ENCODE measurements around the gene HUNK. TPM values are rescaled to one million over a fixed set of nuclear protein-coding genes. Genes with fewer than 3 reads are reported as not detected.

The HUNK gene
- total and polyA plus RNA-seq, 2 experiments from 2014 or later = 7.1 to 10.8 TPM

DNA sequence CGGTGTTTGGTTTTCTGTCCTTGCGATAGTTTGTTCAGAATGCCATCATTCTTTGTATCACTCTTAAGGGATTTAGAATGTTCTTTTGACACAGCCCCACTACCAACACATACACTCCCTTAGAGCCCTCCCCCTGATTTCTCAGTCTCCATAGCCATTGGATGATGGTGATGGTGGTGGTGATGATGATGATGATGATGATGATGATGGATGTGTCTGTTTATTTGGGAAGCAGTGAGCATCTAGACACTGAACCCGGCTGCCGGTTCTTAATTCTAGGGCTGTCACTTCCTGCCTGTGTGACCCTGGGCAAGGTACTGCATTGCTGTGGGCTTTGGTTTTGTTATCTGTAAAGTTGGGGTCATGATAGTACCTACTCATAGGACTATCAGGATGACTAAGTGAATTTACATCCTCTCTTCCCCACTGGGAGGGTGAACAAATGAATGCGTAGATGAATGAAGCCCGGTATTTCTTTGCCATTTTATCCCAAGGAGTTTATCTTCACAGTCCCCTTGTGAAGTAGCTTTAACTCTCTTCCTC is 100.7 kb downstream of the HUNK start:
- no peaks in the 10 kb centered on the region for H3K27me3 ChIP-seq
- no peak overlapping the region for H3K27ac ChIP-seq
- H2AFZ ChIP-seq = no peak overlapping the region
- no peaks in the 10 kb centered on the region for H3K79me2 ChIP-seq
- H3K9me3 ChIP-seq (ENCODE audit: low read depth) = no peaks in the 10 kb centered on the region
- H3K4me2 ChIP-seq = no peak overlapping the region
- no peaks in the 10 kb centered on the region for H3K9me2 ChIP-seq (replicated peaks; ENCODE audit: insufficient read depth)
- no peaks in the 10 kb centered on the region for H3K4me1 ChIP-seq (ENCODE audit: insufficient read depth)
- H3K36me3 ChIP-seq (replicated peaks; ENCODE audit: insufficient read depth, low read depth) = no peaks in the 10 kb centered on the region
- TF ChIP-seq, protein P1, sequence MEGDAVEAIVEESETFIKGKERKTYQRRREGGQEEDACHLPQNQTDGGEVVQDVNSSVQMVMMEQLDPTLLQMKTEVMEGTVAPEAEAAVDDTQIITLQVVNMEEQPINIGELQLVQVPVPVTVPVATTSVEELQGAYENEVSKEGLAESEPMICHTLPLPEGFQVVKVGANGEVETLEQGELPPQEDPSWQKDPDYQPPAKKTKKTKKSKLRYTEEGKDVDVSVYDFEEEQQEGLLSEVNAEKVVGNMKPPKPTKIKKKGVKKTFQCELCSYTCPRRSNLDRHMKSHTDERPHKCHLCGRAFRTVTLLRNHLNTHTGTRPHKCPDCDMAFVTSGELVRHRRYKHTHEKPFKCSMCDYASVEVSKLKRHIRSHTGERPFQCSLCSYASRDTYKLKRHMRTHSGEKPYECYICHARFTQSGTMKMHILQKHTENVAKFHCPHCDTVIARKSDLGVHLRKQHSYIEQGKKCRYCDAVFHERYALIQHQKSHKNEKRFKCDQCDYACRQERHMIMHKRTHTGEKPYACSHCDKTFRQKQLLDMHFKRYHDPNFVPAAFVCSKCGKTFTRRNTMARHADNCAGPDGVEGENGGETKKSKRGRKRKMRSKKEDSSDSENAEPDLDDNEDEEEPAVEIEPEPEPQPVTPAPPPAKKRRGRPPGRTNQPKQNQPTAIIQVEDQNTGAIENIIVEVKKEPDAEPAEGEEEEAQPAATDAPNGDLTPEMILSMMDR (IDR thresholded peaks at IDR 0.05; ENCODE audit: poor library complexity) = no peak
- TF ChIP-seq EZH2 (IDR thresholded peaks at IDR 0.05; ENCODE audit: borderline replicate concordance) (no peak), EZH2phosphoT487 (IDR thresholded peaks at IDR 0.05; ENCODE audit: low read depth, severe bottlenecking, unreplicated experiment) (no peak)
- H3K4me3 ChIP-seq = no peak overlapping the region
- 95% methylated on average over 6 of the region's 6 CpGs for WGBS (ENCODE audit: low lambda C conversion rate, missing lambda C conversion rate)
- no peaks in the 10 kb centered on the region for H4K20me1 ChIP-seq (ENCODE audit: insufficient read depth, poor library complexity, severe bottlenecking)
- no peak for DNase-seq (ENCODE audit: low spot score)

DNA sequence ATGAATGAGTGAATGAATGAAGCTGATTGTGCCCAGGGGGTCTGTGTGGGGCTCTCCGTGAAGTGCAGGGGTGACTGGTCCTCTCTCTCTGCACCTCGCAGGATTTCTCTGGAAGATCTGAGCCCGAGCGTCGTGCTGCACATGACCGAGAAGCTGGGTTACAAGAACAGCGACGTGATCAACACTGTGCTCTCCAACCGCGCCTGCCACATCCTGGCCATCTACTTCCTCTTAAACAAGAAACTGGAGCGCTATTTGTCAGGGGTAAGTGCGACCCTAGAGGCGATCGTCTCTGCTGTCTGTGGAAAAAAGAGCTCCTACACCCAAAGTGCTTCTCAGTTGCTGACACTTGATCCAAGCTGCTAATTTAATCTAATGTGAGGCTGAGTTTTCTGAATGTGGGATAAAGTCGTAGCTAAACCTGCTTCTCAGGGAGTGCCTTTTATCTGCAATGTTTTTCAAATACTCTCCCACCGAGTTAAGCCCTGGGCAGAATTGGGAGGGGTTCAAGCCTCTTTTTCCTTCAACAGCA is 101.7 kb downstream of the HUNK start:
- Histone ChIP-seq H3K79me2 (no peaks in the 10 kb centered on the region), H3K4me2 (no peak overlapping the region), H3K4me3 (no peak overlapping the region), H3K36me3 (replicated peaks; ENCODE audit: insufficient read depth, low read depth) (no peaks in the 10 kb centered on the region), H3K27ac (no peak overlapping the region), H3K9me3 (ENCODE audit: low read depth) (no peaks in the 10 kb centered on the region), H3K27me3 (no peaks in the 10 kb centered on the region), H3K9me2 (replicated peaks; ENCODE audit: insufficient read depth) (no peaks in the 10 kb centered on the region), H2AFZ (no peak overlapping the region), H3K4me1 (ENCODE audit: insufficient read depth) (no peaks in the 10 kb centered on the region), H4K20me1 (ENCODE audit: insufficient read depth, poor library complexity, severe bottlenecking) (no peaks in the 10 kb centered on the region)
- no peak for DNase-seq (ENCODE audit: low spot score)
- TF ChIP-seq, protein P1 (IDR thresholded peaks at IDR 0.05; ENCODE audit: poor library complexity) = no peak
- TF ChIP-seq EZH2 (IDR thresholded peaks at IDR 0.05; ENCODE audit: borderline replicate concordance) (no peak), EZH2phosphoT487 (IDR thresholded peaks at IDR 0.05; ENCODE audit: low read depth, severe bottlenecking, unreplicated experiment) (no peak)
- WGBS (ENCODE audit: low lambda C conversion rate, missing lambda C conversion rate) = 86% methylated on average over 16 of the region's 16 CpGs

DNA sequence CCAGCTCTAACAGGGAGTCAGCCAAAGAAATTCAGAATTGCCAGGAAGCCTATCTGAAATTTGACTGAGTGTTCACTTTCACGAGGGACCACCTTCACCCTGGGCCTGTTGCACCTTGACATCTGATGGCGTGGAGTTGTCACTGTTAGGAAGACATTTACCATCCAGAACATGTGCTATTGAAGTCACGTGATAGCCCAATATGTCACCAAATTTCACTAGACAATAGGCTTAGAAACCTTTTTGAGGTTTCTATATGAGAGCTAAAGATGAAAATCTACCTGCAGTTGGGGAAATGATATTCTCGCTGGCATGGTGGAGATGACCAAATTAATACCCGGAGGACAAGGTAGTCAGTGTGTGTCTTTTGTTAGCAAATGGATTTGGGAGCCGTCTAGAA is 102.7 kb downstream of the HUNK start:
- no peaks in the 10 kb centered on the region for H3K4me1 ChIP-seq (ENCODE audit: insufficient read depth)
- no peaks in the 10 kb centered on the region for H3K9me3 ChIP-seq (ENCODE audit: low read depth)
- no peaks in the 10 kb centered on the region for H3K36me3 ChIP-seq (replicated peaks; ENCODE audit: insufficient read depth, low read depth)
- no peak overlapping the region for H2AFZ ChIP-seq
- H3K27me3 ChIP-seq = no peaks in the 10 kb centered on the region
- no peaks in the 10 kb centered on the region for H4K20me1 ChIP-seq (ENCODE audit: insufficient read depth, poor library complexity, severe bottlenecking)
- H3K9me2 ChIP-seq (replicated peaks; ENCODE audit: insufficient read depth) = no peaks in the 10 kb centered on the region
- no peak for DNase-seq (ENCODE audit: low spot score)
- no peak for TF ChIP-seq EZH2 (IDR thresholded peaks at IDR 0.05; ENCODE audit: borderline replicate concordance)
- TF ChIP-seq EZH2phosphoT487 (IDR thresholded peaks at IDR 0.05; ENCODE audit: low read depth, severe bottlenecking, unreplicated experiment) = no peak
- TF ChIP-seq, protein P1 (IDR thresholded peaks at IDR 0.05; ENCODE audit: poor library complexity) = no peak
- H3K27ac ChIP-seq = no peak overlapping the region
- H3K79me2 ChIP-seq = no peaks in the 10 kb centered on the region
- no peak overlapping the region for H3K4me3 ChIP-seq
- no peak overlapping the region for H3K4me2 ChIP-seq
- 96% methylated on average over 6 of the region's 6 CpGs for WGBS (ENCODE audit: low lambda C conversion rate, missing lambda C conversion rate)
